Mesendoderm (in vitro differentiated cells): ENCODE measurements around the gene XCR1.
"Not testable (repeated sequence)": the region's sequence is repeated elsewhere in the genome, so short reads cannot be mapped to it uniquely, and the experiment has no call there.

Source experiments
- DNase-seq: peaks from one replicate; pipeline ENCODE4 v3.0.0; 2013
- H2AK5ac ChIP-seq: 2 replicates; pipeline ENCODE4 v1.6.1; 2013; ENCODE audit warnings: low read length, inconsistent platforms
- H2BK120ac ChIP-seq: 2 replicates; pipeline ENCODE4 v1.6.1; 2013; ENCODE audit warnings: low read depth, mild to moderate bottlenecking, low read length, moderate library complexity, mixed read lengths
- H2BK15ac ChIP-seq: replicated peaks from 2 replicates; pipeline ENCODE4 v1.6.1; 2013; ENCODE audit warnings: low read depth, mild to moderate bottlenecking, moderate library complexity
- H2BK5ac ChIP-seq: 2 replicates; pipeline ENCODE4 v1.6.1; 2013; ENCODE audit warnings: low read length, inconsistent platforms
- H3K18ac ChIP-seq: 2 replicates; pipeline ENCODE4 v1.6.1; 2013; ENCODE audit warnings: mild to moderate bottlenecking, low read length, mixed read lengths
- H3K23ac ChIP-seq: one replicate; pipeline ENCODE4 v1.6.1; 2013; ENCODE audit warnings: low read length
- H3K27ac ChIP-seq: 2 replicates; pipeline ENCODE4 v1.5.1; 2013; ENCODE audit warnings: low read depth, mild to moderate bottlenecking, inconsistent platforms, low read length, moderate library complexity
- H3K27me3 ChIP-seq: 2 replicates; pipeline ENCODE4 v1.6.1; 2013; ENCODE audit warnings: low read length, control low read depth, mild to moderate bottlenecking, inconsistent platforms; ENCODE audit not compliant: insufficient read depth, poor library complexity
- H3K36me3 ChIP-seq: 2 replicates; pipeline ENCODE4 v1.6.1; 2013; ENCODE audit warnings: low read length, inconsistent platforms; ENCODE audit not compliant: control insufficient read depth, insufficient read depth
- H3K4ac ChIP-seq: one replicate; pipeline ENCODE4 v1.6.1; 2013; ENCODE audit warnings: low read depth, mild to moderate bottlenecking, low read length, moderate library complexity
- H3K4me1 ChIP-seq: 2 replicates; pipeline ENCODE4 v1.6.1; 2013; ENCODE audit warnings: low read depth, low read length, inconsistent platforms; ENCODE audit not compliant: control insufficient read depth
- H3K4me2 ChIP-seq: 2 replicates; pipeline ENCODE4 v1.6.1; 2013; ENCODE audit warnings: low read length
- H3K4me3 ChIP-seq: 2 replicates; pipeline ENCODE4 v1.5.1; 2013; ENCODE audit warnings: mild to moderate bottlenecking, low read length
- H3K56ac ChIP-seq: one replicate; pipeline ENCODE4 v1.6.1; 2013; ENCODE audit warnings: low read length
- H3K79me1 ChIP-seq: 2 replicates; pipeline ENCODE4 v1.6.1; 2013; ENCODE audit warnings: low read length, inconsistent platforms
- H3K79me2 ChIP-seq: 2 replicates; pipeline ENCODE4 v1.6.1; 2013; ENCODE audit warnings: mild to moderate bottlenecking, low read length; ENCODE audit not compliant: control insufficient read depth, insufficient read depth
- H3K9ac ChIP-seq: 2 replicates; pipeline ENCODE4 v1.6.1; 2013; ENCODE audit warnings: low read length, inconsistent platforms
- H4K5ac ChIP-seq: one replicate; pipeline ENCODE4 v1.6.1; 2013; ENCODE audit warnings: low read length
- H4K8ac ChIP-seq: one replicate; pipeline ENCODE4 v1.6.1; 2013; ENCODE audit warnings: low read depth, mild to moderate bottlenecking, control low read depth, low read length, moderate library complexity
- WGBS: extraction: QIAGEN DNeasy Blood & Tissue Kit; methylation state at CpG from one replicate; pipeline ENCODE4 v1.1.7; 2013; ENCODE audit warnings: low lambda C conversion rate, missing lambda C conversion rate; ENCODE audit not compliant: insufficient coverage; ENCODE audit errors: extremely low coverage; 5-methylcytosine and 5-hydroxymethylcytosine counted together

The XCR1 gene

DNA sequence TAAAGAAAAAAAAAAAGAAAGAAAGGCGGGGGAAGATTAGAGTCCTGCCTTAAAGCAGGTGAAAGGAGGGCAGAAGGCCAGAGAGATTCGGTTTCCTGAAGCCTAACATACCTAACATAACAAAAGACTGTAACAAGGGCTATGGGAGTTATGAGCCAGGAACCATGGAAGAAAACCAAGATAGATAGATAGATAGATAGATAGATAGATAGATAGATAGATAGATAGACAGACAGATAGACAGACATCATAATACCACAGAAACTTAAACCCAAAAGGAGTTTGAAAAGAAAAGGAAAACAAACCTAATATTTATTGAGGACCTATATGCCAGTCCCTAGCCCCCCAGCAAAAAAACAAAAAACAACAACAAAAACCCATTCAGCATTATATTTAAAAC is 29.3 kb downstream of the XCR1 start:
- H3K56ac ChIP-seq, result no peak overlapping the region
- no peak overlapping the region for H4K5ac ChIP-seq
- H2BK5ac ChIP-seq, result no peak overlapping the region
- H2AK5ac ChIP-seq, result no peak overlapping the region
- no peak for DNase-seq
- no peak overlapping the region for H3K9ac ChIP-seq
- no peak overlapping the region for H2BK15ac ChIP-seq
- H2BK120ac ChIP-seq, result no peak overlapping the region
- no peak overlapping the region for H4K8ac ChIP-seq
- no peak overlapping the region for H3K23ac ChIP-seq
- H3K4me3 ChIP-seq, result no peak overlapping the region
- no peaks in the 10 kb centered on the region for H3K27me3 ChIP-seq
- no peak overlapping the region for H3K18ac ChIP-seq
- H3K79me1 ChIP-seq, result peaks cover 2% of the 10 kb centered on the region
- H3K36me3 ChIP-seq, result no peaks in the 10 kb centered on the region
- WGBS, result no CpG with 5 or more reads among the region's 2 CpGs
- no peaks in the 10 kb centered on the region for H3K79me2 ChIP-seq
- H3K27ac ChIP-seq, result no peak overlapping the region
- H3K4me2 ChIP-seq, result no peak overlapping the region
- H3K4ac ChIP-seq, result no peak overlapping the region
- H3K4me1 ChIP-seq, result peaks cover 8% of the 10 kb centered on the region

DNA sequence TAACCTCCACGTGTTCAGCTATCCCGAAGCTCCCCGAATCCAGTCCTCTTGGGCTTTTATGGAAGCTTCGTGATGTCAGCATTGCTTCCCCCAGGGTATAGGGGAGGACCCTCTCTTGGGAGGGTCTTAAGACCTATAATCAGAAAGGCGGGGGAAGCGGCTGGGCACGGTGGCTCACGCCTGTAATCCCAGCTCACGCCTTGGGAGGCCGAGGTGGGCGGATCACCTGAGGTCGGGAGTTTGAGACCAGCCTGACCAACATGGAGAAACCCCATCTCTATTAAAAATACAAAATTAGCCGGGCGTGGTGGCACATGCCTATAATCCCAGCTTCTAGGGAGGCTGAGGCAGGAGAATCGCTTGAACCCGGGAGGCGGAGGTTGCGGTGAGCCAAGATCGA is 29.8 kb downstream of the XCR1 start:
- WGBS, result no CpG with 5 or more reads among the region's 19 CpGs

DNA sequence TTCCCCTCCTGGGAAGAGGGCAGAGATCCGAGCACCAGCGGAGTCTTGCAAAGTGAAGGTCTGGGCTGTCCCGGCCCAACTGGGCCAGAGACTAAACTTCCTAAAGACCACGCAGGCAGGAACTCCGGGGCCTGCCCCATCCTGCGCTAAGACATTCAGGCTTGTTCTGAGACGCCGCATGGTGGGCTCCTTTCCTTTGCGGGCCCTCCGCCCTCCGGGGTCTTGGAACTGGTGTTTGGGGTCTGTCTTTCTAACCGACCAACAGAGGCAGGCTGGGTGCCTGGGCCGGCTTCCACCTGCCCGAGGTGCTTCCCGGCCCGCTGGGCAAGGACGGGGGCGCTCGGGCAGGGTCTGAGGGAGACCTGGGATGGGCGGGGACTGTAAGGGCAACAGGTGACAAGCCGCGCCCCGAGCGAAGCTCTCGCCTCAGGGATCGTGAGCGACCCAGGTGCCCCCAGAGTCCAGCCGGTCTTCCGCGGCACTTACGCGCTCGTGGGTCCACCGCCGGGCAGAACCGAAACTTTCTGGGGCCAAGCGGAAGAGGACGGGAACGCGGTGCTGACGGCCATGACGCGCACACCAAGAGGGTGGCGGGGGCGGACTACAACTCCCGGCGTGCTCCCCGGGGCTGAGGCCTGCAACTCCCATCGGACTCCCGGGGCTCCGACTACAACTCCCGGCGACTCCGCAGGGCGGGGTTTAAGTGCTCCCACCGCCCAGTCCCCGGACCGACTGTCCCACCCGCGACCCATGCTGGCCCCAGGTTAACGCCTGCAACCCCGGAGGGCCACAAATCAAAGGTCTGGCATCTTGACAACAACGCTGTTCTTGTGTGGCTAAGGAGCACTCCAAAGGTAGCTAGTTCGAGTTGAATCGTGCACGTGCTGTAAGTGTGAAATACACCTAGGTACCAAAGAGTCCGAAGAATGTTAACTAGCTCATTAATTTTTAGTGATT is 31.8 kb downstream of the XCR1 start, which contains the start of gene FYCO1:
FYCO1 (minus strand) TSS at position 589 of the 957 bp plus-strand sequence. CDS start 10,914 bp downstream, outside the sequence.
- peak; percentile 93 for DNase-seq
- no peak within 1 kb of the TSS for H2BK120ac ChIP-seq
- no peak within 1 kb of the TSS for H3K27ac ChIP-seq
- peaks cover 5% of the 10 kb centered on the region for H3K79me1 ChIP-seq
- H3K4ac ChIP-seq, result no peak within 1 kb of the TSS
- no CpG with 5 or more reads among the region's 67 CpGs for WGBS
- H3K18ac ChIP-seq, result no peak within 1 kb of the TSS
- H2BK5ac ChIP-seq, result no peak within 1 kb of the TSS
- no peak within 1 kb of the TSS for H4K5ac ChIP-seq
- H3K56ac ChIP-seq, result peak within 1 kb of the TSS; percentile 87
- no peaks in the 10 kb centered on the region for H3K36me3 ChIP-seq
- peak within 1 kb of the TSS; percentile 88 for H3K4me2 ChIP-seq
- H3K4me3 ChIP-seq, result peak within 1 kb of the TSS; percentile 84
- H3K27me3 ChIP-seq, result no peaks in the 10 kb centered on the region
- H2BK15ac ChIP-seq, result no peak within 1 kb of the TSS
- H3K79me2 ChIP-seq, result no peaks in the 10 kb centered on the region
- peaks cover 8% of the 10 kb centered on the region for H3K4me1 ChIP-seq
- H3K23ac ChIP-seq, result peak within 1 kb of the TSS; percentile 89
- no peak within 1 kb of the TSS for H2AK5ac ChIP-seq
- H3K9ac ChIP-seq, result peak within 1 kb of the TSS; percentile 72
- H4K8ac ChIP-seq, result no peak within 1 kb of the TSS

More for the DNA sequence above, 29.8 kb downstream of the XCR1 start:
- not testable (repeated sequence) for H3K4me3 ChIP-seq, H3K9ac ChIP-seq, H3K36me3 ChIP-seq, H3K56ac ChIP-seq, H3K27ac ChIP-seq, H2BK15ac ChIP-seq, H3K23ac ChIP-seq, H2BK5ac ChIP-seq, H3K27me3 ChIP-seq, H3K4me2 ChIP-seq, H3K79me1 ChIP-seq, DNase-seq, H2AK5ac ChIP-seq, H3K4ac ChIP-seq, H3K79me2 ChIP-seq, H4K8ac ChIP-seq, H4K5ac ChIP-seq, H3K18ac ChIP-seq, H3K4me1 ChIP-seq, H2BK120ac ChIP-seq

DNA sequence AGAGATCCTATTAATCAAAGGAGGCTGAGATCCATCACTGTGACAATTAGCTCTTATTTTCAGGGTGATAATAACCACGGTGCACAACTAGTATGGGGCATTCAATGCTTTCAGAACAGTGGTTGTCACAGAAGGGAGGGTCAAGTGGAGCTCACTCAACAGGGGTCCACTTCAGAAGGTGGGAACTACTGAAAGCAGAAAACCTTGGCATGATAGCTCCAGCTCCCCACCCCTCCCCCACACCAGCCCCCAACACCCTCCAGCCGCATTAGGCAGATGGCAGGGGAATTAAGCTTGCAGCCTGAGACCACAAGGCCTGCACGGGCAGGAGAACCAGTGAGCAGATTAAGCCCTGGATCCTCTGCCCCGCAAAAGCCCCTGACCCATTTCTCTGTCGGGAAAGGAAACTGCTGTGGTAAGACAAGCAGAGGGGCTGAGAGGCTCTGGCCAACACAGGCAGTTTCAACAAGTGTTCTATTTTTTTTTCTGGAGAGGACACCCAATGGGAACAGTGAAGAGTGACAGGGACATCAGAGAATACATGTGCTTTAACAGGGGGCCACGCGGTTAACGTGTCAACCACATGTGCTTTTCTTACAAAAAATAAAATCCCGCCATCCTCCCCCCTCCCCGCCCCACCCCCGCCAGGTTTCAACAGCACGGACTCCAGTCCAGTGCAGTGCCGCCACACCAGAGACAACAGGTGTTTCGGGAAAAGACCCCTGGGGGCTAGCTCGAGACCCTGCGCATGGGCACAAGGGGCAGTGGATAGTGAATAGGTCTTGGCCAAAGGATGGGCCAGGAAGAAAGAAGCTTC is 32.7 kb downstream of the XCR1 start:
- Histone ChIP-seq H2AK5ac (no peak overlapping the region), H3K79me1 (peaks cover 5% of the 10 kb centered on the region), H3K23ac (peak overlapping the region; percentile 89), H3K27ac (no peak overlapping the region), H3K4me2 (peak overlapping the region; percentile 88), H2BK120ac (no peak overlapping the region), H3K56ac (peak overlapping the region; percentile 87), H2BK5ac (no peak overlapping the region), H3K18ac (no peak overlapping the region), H3K4me3 (peak overlapping the region; percentile 84), H4K8ac (no peak overlapping the region), H3K36me3 (no peaks in the 10 kb centered on the region), H2BK15ac (no peak overlapping the region), H3K79me2 (no peaks in the 10 kb centered on the region), H3K4ac (no peak overlapping the region), H3K27me3 (no peaks in the 10 kb centered on the region), H4K5ac (no peak overlapping the region), H3K4me1 (peaks cover 13% of the 10 kb centered on the region), H3K9ac (peak overlapping the region; percentile 72)
- no CpG with 5 or more reads among the region's 16 CpGs for WGBS
- peak; percentile 42 for DNase-seq

DNA sequence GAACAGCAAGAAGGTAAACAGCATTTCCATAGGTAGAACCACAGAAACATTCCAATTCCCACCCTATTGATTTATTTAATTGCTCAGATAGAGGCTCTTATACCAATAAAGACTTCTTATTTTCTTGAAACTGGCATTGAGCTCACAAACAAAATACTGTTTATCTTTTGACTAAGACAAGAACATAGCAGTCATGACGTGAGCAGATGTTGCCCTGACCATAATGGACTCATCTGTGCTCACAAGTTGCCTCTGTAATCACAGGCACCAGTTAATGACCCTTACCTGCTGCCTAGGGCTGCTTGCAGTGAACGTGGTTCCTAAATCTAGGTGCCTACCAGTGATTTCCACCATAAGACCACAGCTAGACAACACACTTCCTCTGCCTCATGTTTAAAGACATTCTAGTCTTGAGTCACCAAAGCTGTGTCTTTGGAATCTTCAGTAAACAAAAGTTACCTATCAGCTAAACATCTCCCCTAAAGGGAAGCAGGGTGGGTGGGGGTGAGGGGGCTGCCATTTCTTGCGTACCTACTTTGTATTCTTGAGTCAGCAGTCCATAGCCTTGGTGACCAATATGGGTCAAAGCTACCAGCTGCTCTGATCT is 33.8 kb downstream of the XCR1 start:
- no peak overlapping the region for H4K8ac ChIP-seq
- H3K18ac ChIP-seq, result no peak overlapping the region
- H2BK120ac ChIP-seq, result no peak overlapping the region
- H2BK15ac ChIP-seq, result no peak overlapping the region
- H3K36me3 ChIP-seq, result no peaks in the 10 kb centered on the region
- no peak overlapping the region for H2AK5ac ChIP-seq
- H3K27ac ChIP-seq, result no peak overlapping the region
- H3K4me2 ChIP-seq, result no peak overlapping the region
- H2BK5ac ChIP-seq, result no peak overlapping the region
- H3K9ac ChIP-seq, result no peak overlapping the region
- H3K27me3 ChIP-seq, result no peaks in the 10 kb centered on the region
- no peak overlapping the region for H3K56ac ChIP-seq
- no peak overlapping the region for H3K23ac ChIP-seq
- peaks cover 13% of the 10 kb centered on the region for H3K4me1 ChIP-seq
- no peak overlapping the region for H3K4ac ChIP-seq
- H4K5ac ChIP-seq, result no peak overlapping the region
- H3K4me3 ChIP-seq, result no peak overlapping the region
- DNase-seq, result no peak
- no CpG with 5 or more reads among the region's 3 CpGs for WGBS
- H3K79me1 ChIP-seq, result peaks cover 5% of the 10 kb centered on the region
- H3K79me2 ChIP-seq, result no peaks in the 10 kb centered on the region
